Measurements from ENCODE around the gene POLG.
A peak's percentile ranks its signal among the peaks of the same experiment; 100 is the strongest.

The POLG gene

GRCh38 chr15:89368566-89369223 is 34.1 kb upstream of the POLG start:
- TF ChIP-seq CTCF (conservative IDR thresholded peaks at IDR 0.05) (no peak), ZFX (IDR thresholded peaks at IDR 0.05) (no peak)
- peak overlapping the region; percentile 61 for H3K27ac ChIP-seq

- H3K27ac ChIP-seq, result peak overlapping the region; percentile 61
- TF ChIP-seq CTCF (conservative IDR thresholded peaks at IDR 0.05) (no peak), ZFX (IDR thresholded peaks at IDR 0.05) (peak; percentile 62; the same call in 1 of the 2 replicates)
Observed at GRCh38 chr15:89367485-89368451, 33.1 kb upstream of the POLG start.

- TF ChIP-seq ZFX (IDR thresholded peaks at IDR 0.05) (no peak), CTCF (conservative IDR thresholded peaks at IDR 0.05) (no peak)
- peak overlapping the region; percentile 61; the same call in 1 of the 2 replicates for H3K27ac ChIP-seq
Observed at GRCh38 chr15:89366656-89367393, 32.2 kb upstream of the POLG start.

GRCh38 chr15:89365462-89366065 is 30.9 kb upstream of the POLG start:
- no peak overlapping the region for H3K27ac ChIP-seq
- no peak for TF ChIP-seq ZFX (IDR thresholded peaks at IDR 0.05)
- no peak for TF ChIP-seq CTCF (conservative IDR thresholded peaks at IDR 0.05)

- TF ChIP-seq ZFX (IDR thresholded peaks at IDR 0.05) (no peak), CTCF (conservative IDR thresholded peaks at IDR 0.05) (no peak)
- H3K27ac ChIP-seq, result no peak overlapping the region
Observed at GRCh38 chr15:89364741-89365450, 30.3 kb upstream of the POLG start.

- no peak for TF ChIP-seq ZFX (IDR thresholded peaks at IDR 0.05)
- TF ChIP-seq CTCF (conservative IDR thresholded peaks at IDR 0.05), result no peak
- H3K27ac ChIP-seq, result no peak overlapping the region
Observed at GRCh38 chr15:89364341-89364740, 29.7 kb upstream of the POLG start.

All from C4-2B (cell line).